Testis (tissue), 3 donors: ENCODE results near the gene CDKN2D. TPM values are rescaled to one million over a fixed set of nuclear protein-coding genes. Genes with fewer than 3 reads are reported as not detected.
A peak's percentile ranks its signal among the peaks of the same experiment; 100 is the strongest.

Experiments used
- DNase-seq: peaks from one replicate; pipeline ENCODE4 v3.0.0-alpha.2; 2019
- H3K27ac ChIP-seq, 2 donors: fragments of 200-600 bp; sonication (generic); one replicate each; pipeline ENCODE4 v1.5.1; 2019
- H3K27me3 ChIP-seq: fragments of 200-600 bp; sonication (generic); one replicate; pipeline ENCODE4 v1.5.1; 2019
- H3K36me3 ChIP-seq: fragments of 200-600 bp; sonication (generic); one replicate; pipeline ENCODE4 v1.5.1; 2017; ENCODE audit warnings: low read depth; ENCODE audit errors: missing control alignments
- H3K4me1 ChIP-seq: fragments of 200-600 bp; sonication (generic); one replicate; pipeline ENCODE4 v1.5.1; 2019
- H3K4me3 ChIP-seq, 2 donors: fragments of 200-600 bp; sonication (generic); one replicate each; pipeline ENCODE4 v1.5.1; 2017 to 2019
- H3K9me3 ChIP-seq: fragments of 200-600 bp; sonication (generic); one replicate; pipeline ENCODE4 v1.5.1; 2017
- POLR2A ChIP-seq: fragments of 450-650 bp; IDR thresholded peaks from one replicate; pipeline ENCODE4 v1.6.1; 2017; ENCODE audit warnings: antibody characterized with exemption, mild to moderate bottlenecking, moderate library complexity
- WGBS, 2 donors: methylation state at CpG; one replicate each; pipeline ENCODE4 v1.1.5; 2018; 5-methylcytosine and 5-hydroxymethylcytosine counted together
- intact Hi-C: fragments of 100-400 bp; cut with DNase I; formaldehyde crosslinking; loops from one replicate; pipeline ENCODE4 v1.15.1; 2023; ENCODE audit warnings: low total_unique reads
- polyA plus RNA-seq: library from polyadenylated mRNA; stranded (reverse); fragments of 350-450 nt; fragmentation: Illumina TruSeq; extraction: RNeasy Lipid Tissue Mini Kit (QIAGEN cat#74804); gene quantifications from one replicate; pipeline ENCODE4 v1.2.3, GENCODE V29; 2014; ENCODE audit warnings: low read depth, low replicate concordance; ENCODE audit not compliant: insufficient read depth
- total RNA-seq, 2 donors: library from RNA; depleted of rRNA; stranded (reverse); fragments of >200 nt; gene quantifications; one replicate each; pipeline ENCODE4 v1.2.3, GENCODE V29; 2016
- TF ChIP-seq, protein P1 (sequence below), 3 experiments: fragments of 450-650 bp in 2 of 3; fragments of 200-600 bp in 1 of 3; sonication (generic) in 1 of 3; IDR thresholded peaks; one replicate each; pipeline ENCODE4 v1.5.1; 2016 to 2019; ENCODE audit warnings: antibody characterized with exemption in 3 of 3, mild to moderate bottlenecking in 2 of 3, moderate library complexity in 1 of 3

Gene CDKN2D
- total and polyA plus RNA-seq, 3 donors from 2014 or later, result 30.6 to 57.7 (median 37.2) TPM

DNA sequence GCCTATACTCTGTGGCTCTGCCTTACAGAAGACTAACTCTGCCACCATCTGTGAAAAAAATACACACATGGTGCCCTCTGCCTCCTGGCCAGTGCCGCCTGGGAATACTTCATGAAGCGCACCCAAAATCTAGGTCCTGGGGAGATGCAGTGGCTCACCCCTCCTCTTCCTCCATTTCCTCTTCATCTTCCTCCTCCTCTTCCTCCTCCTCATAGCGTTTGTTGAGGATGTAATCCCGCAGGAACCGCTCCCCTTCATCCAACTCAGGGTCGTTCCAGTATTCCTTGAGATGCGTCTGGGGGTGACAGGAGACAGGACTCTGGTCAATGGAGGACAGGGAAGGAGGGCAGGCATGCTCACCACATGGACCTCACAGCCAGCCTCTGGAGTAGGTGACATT lies 8.6 kb downstream of the CDKN2D start:
- Histone ChIP-seq H3K27me3 (no peaks in the 10 kb centered on the region), H3K4me1 (peaks cover 7% of the 10 kb centered on the region), H3K4me3 (no peak overlapping the region), H3K9me3 (no peaks in the 10 kb centered on the region), H3K36me3 (no peaks in the 10 kb centered on the region), H3K27ac (no peak overlapping the region)
- intact Hi-C loops, result no loop called here
- 88 to 96% methylated on average over 7 of the region's 7 CpGs for WGBS, 2 donors
- no peak for DNase-seq
- no peak for TF ChIP-seq POLR2A
- TF ChIP-seq, protein P1, sequence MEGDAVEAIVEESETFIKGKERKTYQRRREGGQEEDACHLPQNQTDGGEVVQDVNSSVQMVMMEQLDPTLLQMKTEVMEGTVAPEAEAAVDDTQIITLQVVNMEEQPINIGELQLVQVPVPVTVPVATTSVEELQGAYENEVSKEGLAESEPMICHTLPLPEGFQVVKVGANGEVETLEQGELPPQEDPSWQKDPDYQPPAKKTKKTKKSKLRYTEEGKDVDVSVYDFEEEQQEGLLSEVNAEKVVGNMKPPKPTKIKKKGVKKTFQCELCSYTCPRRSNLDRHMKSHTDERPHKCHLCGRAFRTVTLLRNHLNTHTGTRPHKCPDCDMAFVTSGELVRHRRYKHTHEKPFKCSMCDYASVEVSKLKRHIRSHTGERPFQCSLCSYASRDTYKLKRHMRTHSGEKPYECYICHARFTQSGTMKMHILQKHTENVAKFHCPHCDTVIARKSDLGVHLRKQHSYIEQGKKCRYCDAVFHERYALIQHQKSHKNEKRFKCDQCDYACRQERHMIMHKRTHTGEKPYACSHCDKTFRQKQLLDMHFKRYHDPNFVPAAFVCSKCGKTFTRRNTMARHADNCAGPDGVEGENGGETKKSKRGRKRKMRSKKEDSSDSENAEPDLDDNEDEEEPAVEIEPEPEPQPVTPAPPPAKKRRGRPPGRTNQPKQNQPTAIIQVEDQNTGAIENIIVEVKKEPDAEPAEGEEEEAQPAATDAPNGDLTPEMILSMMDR (IDR thresholded peaks at IDR 0.05), result no peak

DNA sequence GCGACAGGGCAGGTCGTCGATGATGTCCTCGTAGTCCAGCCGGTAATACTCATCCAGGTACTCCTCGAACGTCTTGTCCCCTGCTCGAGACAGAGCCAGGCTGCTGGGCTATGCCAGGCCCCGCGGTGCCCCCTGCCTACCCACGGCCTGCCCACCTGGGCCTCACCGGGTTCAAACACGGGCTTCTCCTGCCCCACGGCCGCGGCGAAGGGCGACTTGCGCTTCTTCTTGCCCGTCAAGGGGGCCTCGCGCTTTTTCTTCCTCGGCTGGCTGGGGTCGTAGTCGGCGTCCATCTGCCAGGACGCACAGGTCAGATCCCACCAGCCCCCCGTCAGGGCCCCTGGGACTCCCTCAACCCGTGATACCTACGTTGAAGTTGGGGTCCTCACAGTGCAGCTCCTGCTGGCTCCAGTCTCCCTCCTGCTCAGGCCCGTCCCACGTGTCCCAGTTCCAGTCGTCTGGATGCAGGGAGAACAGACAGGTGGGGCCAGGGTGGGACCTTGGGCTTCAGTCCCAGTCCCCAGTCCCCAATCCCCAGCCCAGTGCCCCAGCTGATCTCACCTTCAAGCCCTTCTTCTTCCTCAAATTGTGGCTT lies 11.1 kb downstream of the CDKN2D start:
- no peaks in the 10 kb centered on the region for H3K27me3 ChIP-seq
- no peak overlapping the region for H3K27ac ChIP-seq
- H3K4me3 ChIP-seq, result no peak overlapping the region
- H3K4me1 ChIP-seq, result no peaks in the 10 kb centered on the region
- H3K9me3 ChIP-seq, result no peaks in the 10 kb centered on the region
- intact Hi-C loops, result no loop called here
- no peak for TF ChIP-seq POLR2A
- TF ChIP-seq, protein P1 (IDR thresholded peaks at IDR 0.05), result no peak
- no peaks in the 10 kb centered on the region for H3K36me3 ChIP-seq
- DNase-seq, result no peak
- WGBS, 2 donors, result 93% methylated on average over 32 to 33 of the region's 33 CpGs

DNA sequence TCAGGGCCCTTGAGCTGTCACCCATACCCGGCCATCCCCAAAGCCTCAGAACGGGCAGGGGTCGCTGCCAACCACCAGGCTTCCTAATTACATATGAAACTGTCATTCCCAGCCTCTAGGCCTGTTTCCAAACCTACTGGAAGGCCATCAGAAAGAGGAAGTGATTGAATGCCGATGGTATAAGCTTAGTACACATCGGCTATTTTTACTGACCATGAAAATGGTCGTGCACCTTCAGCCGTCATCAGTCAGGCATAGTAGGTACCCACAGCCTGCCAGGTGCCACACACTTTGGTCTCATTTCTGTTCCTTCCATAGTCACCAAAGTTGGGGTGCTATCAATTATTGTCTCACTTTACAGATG lies 13.2 kb downstream of the CDKN2D start:
- DNase-seq, result no peak
- intact Hi-C loops, result no loop called here
- H3K4me3 ChIP-seq, result no peak overlapping the region
- 81 to 83% methylated on average over 7 of the region's 7 CpGs for whole genome bisulfite sequencing, 2 donors
- TF ChIP-seq POLR2A, result no peak
- TF ChIP-seq, protein P1 (IDR thresholded peaks at IDR 0.05), result no peak
- H3K9me3 ChIP-seq, result no peaks in the 10 kb centered on the region
- no peak overlapping the region for H3K27ac ChIP-seq
- H3K4me1 ChIP-seq, result no peaks in the 10 kb centered on the region
- H3K27me3 ChIP-seq, result no peaks in the 10 kb centered on the region
- H3K36me3 ChIP-seq, result no peaks in the 10 kb centered on the region

DNA sequence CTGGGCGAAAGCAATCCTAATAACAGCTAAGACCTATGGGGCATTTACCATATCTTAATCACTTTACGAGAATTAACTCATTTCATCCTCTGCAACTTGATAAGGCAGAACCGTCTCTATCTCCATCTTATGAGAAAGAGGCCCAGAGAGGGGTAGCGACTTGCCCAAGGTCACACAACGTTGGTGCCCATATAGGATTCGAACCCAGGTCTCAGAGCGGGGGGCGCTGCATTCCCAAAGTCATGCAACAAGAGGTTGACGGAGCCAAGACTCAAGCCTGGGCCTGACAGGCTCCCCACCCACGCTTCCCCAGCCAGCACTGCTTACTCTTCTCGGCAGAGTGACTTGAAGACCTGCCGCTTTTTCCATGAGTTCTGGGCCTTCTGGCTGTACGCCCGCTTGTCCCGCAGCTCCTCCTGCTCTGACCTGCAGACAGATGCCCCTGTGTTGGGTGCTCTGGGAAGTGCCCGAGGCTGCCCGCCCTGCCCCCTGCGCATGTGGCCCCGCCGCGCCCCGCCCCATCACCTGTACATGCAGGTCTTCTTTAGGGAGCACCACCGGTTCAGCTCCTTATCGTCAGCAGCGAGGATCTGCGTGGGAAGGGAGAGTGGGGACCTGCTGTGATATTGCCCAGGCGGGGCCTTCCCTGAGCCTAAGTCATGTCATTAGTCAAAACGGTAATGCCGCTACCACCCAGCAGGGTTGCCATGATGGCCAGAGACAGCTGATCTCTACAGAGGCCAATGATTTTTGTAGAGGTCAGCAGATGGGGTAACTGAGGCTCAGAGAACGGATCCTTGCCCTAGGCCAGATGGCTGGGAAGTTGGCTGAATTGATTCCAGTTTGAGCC lies 13.8 kb downstream of the CDKN2D start:
- intact Hi-C loops, result no loop called here
- Histone ChIP-seq H3K4me3 (no peak overlapping the region), H3K27ac (no peak overlapping the region), H3K36me3 (no peaks in the 10 kb centered on the region), H3K27me3 (no peaks in the 10 kb centered on the region), H3K9me3 (no peaks in the 10 kb centered on the region), H3K4me1 (no peaks in the 10 kb centered on the region)
- 81 to 88% methylated on average over 25 to 30 of the region's 30 CpGs for WGBS, 2 donors
- TF ChIP-seq POLR2A, result no peak
- TF ChIP-seq, protein P1 (IDR thresholded peaks at IDR 0.05), result peak in 1 of 3 experiments; percentile 1
- DNase-seq, result no peak
